Measurements from ENCODE around the gene IFNAR1.
"Not testable (repeated sequence)": the region's sequence is repeated elsewhere in the genome, so short reads cannot be mapped to it uniquely, and the experiment has no call there.

The IFNAR1 gene

GRCh38 chr21:33348706-33349105 lies 23.9 kb downstream of the IFNAR1 start:
- DNase-seq (ENCODE audit: low spot score), result no peak

- no peak for DNase-seq (ENCODE audit: low spot score)
Observed at GRCh38 chr21:33350676-33351075, 25.9 kb downstream of the IFNAR1 start.

DNA sequence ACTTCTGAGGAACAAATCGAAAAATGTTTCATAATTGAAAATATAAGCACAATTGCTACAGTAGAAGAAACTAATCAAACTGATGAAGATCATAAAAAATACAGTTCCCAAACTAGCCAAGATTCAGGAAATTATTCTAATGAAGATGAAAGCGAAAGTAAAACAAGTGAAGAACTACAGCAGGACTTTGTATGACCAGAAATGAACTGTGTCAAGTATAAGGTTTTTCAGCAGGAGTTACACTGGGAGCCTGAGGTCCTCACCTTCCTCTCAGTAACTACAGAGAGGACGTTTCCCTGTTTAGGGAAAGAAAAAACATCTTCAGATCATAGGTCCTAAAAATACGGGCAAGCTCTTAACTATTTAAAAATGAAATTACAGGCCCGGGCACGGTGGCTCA lies 30.6 kb downstream of the IFNAR1 start:
- DNase-seq (ENCODE audit: low spot score), result no peak

GRCh38 chr21:33355996-33356395 lies 31.2 kb downstream of the IFNAR1 start:
- no peak for DNase-seq (ENCODE audit: low spot score)

DNA sequence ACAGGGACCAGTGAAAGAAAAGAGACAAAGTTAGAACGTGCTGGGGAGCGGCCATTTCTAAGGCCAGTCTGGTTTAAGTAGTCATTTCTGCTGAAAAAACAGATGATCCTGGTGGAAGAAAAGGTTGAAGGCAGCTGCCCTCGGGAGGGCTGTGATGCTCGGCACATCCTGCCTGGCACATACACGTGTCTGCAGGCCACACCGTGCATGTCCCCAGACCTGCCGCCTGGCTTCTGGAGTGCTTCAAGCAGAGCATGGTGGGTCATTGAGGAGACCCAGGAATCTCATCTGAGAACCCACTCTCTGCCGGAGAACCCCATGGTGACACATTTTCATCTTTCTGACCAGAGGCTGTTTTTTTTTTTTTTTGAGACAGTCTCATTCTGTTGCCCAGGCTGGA lies 32.4 kb downstream of the IFNAR1 start:
- no peak for DNase-seq (ENCODE audit: low spot score)

- no peak for DNase-seq (ENCODE audit: low spot score)
Observed at GRCh38 chr21:33359446-33359845, 34.7 kb downstream of the IFNAR1 start.

DNA sequence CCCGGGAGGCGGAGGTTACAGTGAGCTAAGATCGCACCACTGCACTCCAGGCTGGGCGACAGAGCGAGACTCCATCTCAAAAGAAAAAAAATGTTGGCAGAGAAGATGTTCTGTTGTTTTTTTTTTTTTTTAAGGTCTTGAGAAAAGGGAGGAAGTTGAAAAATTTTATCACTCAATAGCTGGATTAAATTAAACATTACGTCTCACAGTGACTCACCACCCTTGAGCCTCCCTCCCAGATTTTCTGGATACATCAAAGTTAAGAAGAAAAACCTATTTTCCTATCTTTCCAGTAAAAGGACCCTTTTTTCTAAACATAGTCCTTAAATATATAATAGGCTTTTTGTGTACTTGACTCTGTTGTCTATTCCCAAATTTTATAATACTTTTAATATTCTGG lies 35.5 kb downstream of the IFNAR1 start:
- DNase-seq (ENCODE audit: low spot score), result peak; percentile 66

DNA sequence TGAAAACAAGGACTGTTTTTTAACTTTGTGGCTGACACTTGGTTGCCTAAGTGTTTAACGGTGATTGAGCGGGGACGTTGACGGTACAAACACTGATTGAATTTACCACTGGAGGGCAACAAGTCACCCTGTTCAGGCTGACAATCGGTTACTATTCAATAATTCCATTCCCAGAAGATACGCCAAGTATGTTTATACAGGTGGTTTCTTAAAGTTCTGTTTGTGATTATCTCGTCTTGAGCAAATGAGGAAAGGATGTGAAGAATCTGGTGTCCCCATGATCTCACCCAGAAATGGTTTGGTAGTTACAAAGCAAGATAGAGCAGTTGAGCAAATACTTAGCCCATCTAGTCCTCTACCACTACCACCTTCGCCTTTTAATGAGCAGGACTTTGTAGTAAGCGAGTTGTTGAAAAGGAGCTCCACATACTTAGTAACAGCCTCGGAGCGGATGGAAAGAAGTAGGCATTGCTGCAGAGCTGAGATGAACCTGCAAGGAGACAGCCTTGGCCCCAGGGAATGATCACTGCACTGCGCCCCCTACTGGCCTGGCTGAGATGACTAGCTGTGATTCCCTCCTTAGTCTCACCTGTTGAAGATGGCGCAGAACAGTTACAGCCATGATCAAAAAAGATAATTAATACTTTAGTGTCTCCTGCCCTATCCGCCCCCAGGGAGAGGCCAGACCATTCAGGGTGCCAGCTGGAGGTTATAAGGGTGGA lies 36.3 kb downstream of the IFNAR1 start:
- peak; percentile 78 for DNase-seq (ENCODE audit: low spot score)

DNA sequence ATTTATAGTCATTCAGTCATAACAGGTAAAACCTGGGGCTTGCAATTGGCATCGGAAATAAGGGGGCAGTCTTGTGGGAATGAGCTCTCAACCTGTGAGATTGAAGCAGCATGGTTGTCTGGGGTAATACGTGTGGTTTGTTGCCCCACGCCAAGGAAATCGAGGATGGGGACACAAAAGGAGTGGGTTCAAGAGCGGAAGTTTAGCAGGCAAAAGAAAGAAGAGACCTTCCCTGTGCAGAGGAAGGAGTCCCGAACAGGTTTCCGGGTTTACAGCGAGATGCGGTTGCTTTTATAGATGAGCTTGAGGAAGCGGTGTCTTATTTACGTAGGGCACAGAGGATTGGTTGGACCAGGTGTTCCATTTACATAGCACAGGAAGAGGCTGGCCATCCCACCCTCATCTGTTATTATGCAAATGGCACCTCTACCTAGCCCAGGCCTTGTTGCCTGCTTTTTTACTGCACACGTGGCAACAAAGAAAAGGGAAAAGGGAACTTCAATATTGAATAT lies 37.3 kb downstream of the IFNAR1 start:
- DNase-seq (ENCODE audit: low spot score), result no peak

GRCh38 chr21:33363911-33364609 lies 39.3 kb downstream of the IFNAR1 start:
- not testable (repeated sequence) for DNase-seq (ENCODE audit: low spot score)

DNA sequence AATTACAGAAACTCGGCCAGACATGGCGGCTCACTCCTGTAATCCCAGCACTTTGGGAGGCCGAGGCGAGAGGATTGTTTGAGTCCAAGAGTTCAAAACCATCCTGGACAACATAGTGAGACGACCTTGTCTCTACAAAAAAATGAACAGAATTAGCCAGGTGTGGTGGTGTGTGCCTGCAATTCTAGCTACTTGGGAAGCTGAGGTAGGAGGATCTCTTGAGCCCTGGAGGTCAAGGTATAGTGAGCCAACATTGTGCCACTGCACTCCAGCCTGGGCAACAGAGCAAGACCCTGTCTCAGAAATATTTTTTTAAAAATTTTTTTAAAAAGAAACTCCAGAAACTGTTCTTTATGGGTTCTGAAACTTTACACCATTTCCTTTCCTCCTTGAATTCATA lies 40.1 kb downstream of the IFNAR1 start:
- no peak for DNase-seq (ENCODE audit: low spot score)

DNA sequence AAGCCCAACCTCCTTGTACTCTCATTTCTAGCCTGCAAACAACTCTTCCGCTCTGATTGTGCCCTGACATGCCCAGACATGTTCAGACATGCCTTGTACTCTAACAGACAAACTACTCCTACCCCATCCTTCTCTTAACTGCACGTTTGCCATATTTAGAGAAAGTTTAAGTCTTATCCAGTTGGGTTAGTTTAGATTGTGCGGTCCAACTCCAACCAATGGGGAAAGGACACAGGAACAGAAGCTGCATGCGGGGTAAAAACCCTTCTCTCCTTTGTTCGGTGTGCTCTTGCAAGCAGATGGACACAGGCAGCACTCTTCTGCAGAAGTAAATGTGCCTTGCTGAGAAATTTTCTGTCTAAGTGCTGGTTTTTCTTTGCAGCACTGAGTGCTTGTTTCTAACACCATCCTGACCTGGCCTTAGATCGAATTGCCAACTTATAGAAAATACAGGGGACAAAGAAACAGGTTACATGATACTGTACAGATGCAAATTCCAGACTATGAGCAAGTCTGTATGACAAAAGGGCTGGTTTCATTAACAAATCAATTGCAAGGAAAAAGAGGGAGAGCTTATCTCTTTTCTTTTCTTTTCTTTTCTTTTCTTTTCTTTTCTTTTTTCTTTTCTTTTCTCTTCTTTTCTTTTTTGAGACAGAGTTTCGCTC lies 42.7 kb downstream of the IFNAR1 start:
- no peak for DNase-seq (ENCODE audit: low spot score)

- DNase-seq (ENCODE audit: low spot score), result no peak
Observed at GRCh38 chr21:33368124-33368523, 43.4 kb downstream of the IFNAR1 start.

DNA sequence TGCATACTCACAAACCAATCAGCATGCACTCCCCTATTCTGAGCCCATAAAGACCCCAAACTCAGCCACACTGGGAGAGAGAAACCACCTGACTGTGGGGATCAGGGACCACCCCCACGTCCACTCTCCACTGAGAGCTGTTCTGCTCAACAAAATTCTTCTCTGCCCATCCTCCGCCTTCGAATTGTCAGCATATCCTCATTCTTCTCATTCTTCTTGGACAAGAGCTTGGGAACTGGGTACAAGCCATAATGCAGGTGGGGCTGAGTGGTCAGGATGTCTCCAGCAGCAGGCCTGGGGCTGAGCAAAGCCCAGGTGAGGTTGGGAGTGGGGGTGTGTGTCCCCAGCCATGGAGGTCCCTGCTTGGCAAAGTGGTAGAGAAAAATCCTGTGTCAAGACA lies 43.8 kb downstream of the IFNAR1 start:
- no peak for DNase-seq (ENCODE audit: low spot score)

GRCh38 chr21:33369586-33369985 lies 44.8 kb downstream of the IFNAR1 start:
- no peak for DNase-seq (ENCODE audit: low spot score)

GRCh38 chr21:33370305-33370704 lies 45.5 kb downstream of the IFNAR1 start:
- no peak for DNase-seq (ENCODE audit: low spot score)

GRCh38 chr21:33371366-33371765 lies 46.6 kb downstream of the IFNAR1 start:
- DNase-seq (ENCODE audit: low spot score), result no peak

- no peak for DNase-seq (ENCODE audit: low spot score)
Observed at GRCh38 chr21:33372582-33372981, 47.8 kb downstream of the IFNAR1 start.

DNA sequence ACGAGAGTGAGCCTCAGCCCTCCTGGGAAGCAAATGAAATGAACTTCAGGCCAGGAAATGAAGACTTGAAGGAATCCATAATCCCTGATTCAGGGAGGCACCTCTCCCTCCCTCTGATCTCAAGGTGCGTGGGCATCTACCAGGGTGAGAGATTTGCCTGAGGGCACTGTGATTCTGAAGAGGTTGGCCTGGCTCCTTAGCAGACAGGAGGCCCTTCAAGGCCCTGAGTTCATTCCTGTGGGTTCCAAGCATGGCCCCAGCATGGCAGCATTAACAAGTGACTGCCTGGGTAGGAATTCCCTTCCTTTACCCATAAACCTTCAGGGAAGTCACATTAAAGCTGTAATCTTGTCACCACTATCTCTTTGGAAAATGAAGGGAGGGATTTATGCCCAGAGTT lies 48.7 kb downstream of the IFNAR1 start:
- peak; percentile 29 for DNase-seq (ENCODE audit: low spot score)

DNA sequence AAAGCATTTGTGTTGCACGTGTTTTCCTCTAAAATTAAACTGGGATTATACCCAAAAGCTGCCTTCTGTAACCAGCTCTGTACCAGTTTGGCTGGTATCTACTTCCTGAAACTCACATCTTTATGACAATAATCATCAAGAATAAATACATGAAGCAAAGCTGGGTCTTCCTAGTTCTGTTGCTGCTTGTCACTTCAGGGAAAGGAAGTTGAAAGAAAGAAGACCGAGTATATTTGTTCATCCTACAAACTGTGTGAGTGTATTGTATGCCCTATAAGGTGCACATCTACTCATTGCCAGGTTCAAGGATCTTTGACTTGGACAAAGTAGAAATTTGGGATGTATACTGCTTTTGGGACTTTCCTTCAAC lies 49.3 kb downstream of the IFNAR1 start:
- DNase-seq (ENCODE audit: low spot score), result no peak

DNA sequence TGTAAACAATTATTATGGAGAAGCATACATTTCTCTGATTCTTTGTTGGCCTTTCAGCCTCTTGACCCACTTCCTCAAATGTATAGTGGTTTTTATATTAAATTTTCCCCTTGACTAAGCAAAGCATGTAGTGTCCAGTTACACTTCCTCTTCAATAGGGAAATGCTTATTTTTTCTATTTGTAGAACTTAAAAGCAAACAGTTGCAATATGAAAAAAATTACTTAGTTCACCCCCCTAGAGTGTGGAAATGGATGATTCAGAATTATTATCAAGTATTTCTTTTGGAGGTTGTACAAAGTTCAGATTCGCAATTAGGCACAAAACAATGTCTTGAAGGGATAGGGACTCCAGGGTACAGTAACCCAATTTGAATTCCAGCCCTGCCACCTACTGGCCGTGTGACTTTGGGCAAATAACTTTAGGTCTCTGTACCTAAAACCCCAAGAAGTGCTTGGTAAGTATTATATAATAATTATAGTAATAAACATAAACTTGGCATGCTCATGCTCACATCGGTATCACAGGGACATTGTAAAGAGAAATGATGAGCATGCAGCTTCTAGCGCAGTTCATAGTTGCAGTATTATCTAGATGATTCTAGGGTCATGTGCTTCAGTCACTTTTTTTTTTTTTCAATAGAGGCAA lies 49.8 kb downstream of the IFNAR1 start:
- DNase-seq (ENCODE audit: low spot score), result peak; percentile 49

- DNase-seq (ENCODE audit: low spot score), result no peak
Observed at GRCh38 chr21:33375101-33375644, 50.4 kb downstream of the IFNAR1 start.
